ENCODE results near the gene CTTNBP2NL. TPM values are rescaled to one million over a fixed set of nuclear protein-coding genes. Genes with fewer than 3 reads are reported as not detected.

Gene CTTNBP2NL
- total and polyA plus RNA-seq, 2 experiments from 2014 or later: 10.2 to 16.4 TPM

DNA sequence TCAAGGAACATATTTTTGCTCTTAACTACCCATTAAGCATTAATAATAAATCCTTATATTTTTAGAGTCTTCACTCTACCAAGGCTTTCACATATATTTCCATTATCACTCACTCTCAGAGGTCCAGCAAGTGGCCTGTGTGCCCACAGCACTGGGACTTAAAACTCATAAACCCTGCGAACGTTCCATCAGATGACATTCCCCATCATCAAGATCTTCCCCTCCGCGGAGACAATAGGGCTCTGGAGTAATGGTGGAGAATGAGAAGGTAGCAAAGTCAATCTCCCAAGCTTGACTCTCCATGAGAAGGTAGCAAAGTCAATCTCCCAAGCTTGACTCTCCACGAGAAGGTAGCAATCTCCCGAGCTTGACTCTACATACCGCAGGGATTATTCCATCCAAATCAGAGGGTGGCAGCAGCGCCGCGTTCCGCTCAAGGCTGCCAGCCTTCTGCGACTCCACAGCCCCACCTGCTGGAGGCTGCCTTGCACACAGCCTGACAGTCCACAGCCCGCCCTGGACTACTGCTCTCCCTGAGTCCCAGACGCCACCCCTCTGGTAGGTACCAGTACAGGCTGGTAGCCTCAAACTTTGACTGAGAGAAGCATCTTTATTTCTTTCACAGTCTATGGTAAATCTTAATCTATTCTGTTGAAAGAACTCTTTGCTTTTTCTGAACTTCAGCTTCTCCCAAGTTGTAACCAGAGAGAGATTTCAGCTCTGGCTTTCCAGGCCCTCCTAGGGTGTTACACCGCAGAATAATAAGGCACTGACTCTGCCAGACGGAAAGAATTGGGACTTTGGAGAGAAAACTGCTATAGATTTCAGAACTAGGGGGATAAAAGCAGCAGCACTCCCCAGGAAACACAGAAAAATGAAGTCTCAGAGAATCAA, 26.4 kb upstream of the CTTNBP2NL start:
- no peaks in the 10 kb centered on the region for H4K20me1 ChIP-seq (ENCODE audit: insufficient read depth, poor library complexity, severe bottlenecking)
- H3K4me1 ChIP-seq (ENCODE audit: insufficient read depth): peaks cover 8% of the 10 kb centered on the region
- peaks cover 12% of the 10 kb centered on the region for H3K27me3 ChIP-seq
- no peak overlapping the region for H3K27ac ChIP-seq
- H3K36me3 ChIP-seq (replicated peaks; ENCODE audit: insufficient read depth, low read depth): no peaks in the 10 kb centered on the region
- 27% methylated on average over 16 of the region's 16 CpGs for WGBS (ENCODE audit: low lambda C conversion rate, missing lambda C conversion rate)
- no peak overlapping the region for H2AFZ ChIP-seq
- H3K4me2 ChIP-seq: peak overlapping the region; percentile 7
- H3K9me3 ChIP-seq (ENCODE audit: low read depth): no peaks in the 10 kb centered on the region
- no peaks in the 10 kb centered on the region for H3K9me2 ChIP-seq (replicated peaks; ENCODE audit: insufficient read depth)
- DNase-seq (ENCODE audit: low spot score): peak; percentile 94
- no peaks in the 10 kb centered on the region for H3K79me2 ChIP-seq
- TF ChIP-seq EZH2phosphoT487 (IDR thresholded peaks at IDR 0.05; ENCODE audit: low read depth, severe bottlenecking, unreplicated experiment): no peak
- TF ChIP-seq, protein P1, sequence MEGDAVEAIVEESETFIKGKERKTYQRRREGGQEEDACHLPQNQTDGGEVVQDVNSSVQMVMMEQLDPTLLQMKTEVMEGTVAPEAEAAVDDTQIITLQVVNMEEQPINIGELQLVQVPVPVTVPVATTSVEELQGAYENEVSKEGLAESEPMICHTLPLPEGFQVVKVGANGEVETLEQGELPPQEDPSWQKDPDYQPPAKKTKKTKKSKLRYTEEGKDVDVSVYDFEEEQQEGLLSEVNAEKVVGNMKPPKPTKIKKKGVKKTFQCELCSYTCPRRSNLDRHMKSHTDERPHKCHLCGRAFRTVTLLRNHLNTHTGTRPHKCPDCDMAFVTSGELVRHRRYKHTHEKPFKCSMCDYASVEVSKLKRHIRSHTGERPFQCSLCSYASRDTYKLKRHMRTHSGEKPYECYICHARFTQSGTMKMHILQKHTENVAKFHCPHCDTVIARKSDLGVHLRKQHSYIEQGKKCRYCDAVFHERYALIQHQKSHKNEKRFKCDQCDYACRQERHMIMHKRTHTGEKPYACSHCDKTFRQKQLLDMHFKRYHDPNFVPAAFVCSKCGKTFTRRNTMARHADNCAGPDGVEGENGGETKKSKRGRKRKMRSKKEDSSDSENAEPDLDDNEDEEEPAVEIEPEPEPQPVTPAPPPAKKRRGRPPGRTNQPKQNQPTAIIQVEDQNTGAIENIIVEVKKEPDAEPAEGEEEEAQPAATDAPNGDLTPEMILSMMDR (IDR thresholded peaks at IDR 0.05; ENCODE audit: poor library complexity): peak; percentile 96
- H3K4me3 ChIP-seq: no peak overlapping the region

GRCh38 chr1:112370996-112371395, 25.0 kb upstream of the CTTNBP2NL start:
- H3K9me3 ChIP-seq (ENCODE audit: low read depth): no peaks in the 10 kb centered on the region
- TF ChIP-seq EZH2 (IDR thresholded peaks at IDR 0.05; ENCODE audit: borderline replicate concordance) (no peak), EZH2phosphoT487 (IDR thresholded peaks at IDR 0.05; ENCODE audit: low read depth, severe bottlenecking, unreplicated experiment) (no peak)
- TF ChIP-seq, protein P1 (IDR thresholded peaks at IDR 0.05; ENCODE audit: poor library complexity): no peak
- no peak overlapping the region for H3K4me3 ChIP-seq
- 47% methylated on average over 4 of the region's 4 CpGs for WGBS (ENCODE audit: low lambda C conversion rate, missing lambda C conversion rate)
- no peaks in the 10 kb centered on the region for H3K36me3 ChIP-seq (replicated peaks; ENCODE audit: insufficient read depth, low read depth)
- H3K79me2 ChIP-seq: no peaks in the 10 kb centered on the region
- H3K27me3 ChIP-seq: peaks cover 12% of the 10 kb centered on the region
- no peak overlapping the region for H3K27ac ChIP-seq
- no peak overlapping the region for H2AFZ ChIP-seq
- H4K20me1 ChIP-seq (ENCODE audit: insufficient read depth, poor library complexity, severe bottlenecking): no peaks in the 10 kb centered on the region
- no peak for DNase-seq (ENCODE audit: low spot score)
- H3K4me2 ChIP-seq: no peak overlapping the region
- H3K9me2 ChIP-seq (replicated peaks; ENCODE audit: insufficient read depth): no peaks in the 10 kb centered on the region
- H3K4me1 ChIP-seq (ENCODE audit: insufficient read depth): peaks cover 8% of the 10 kb centered on the region

DNA sequence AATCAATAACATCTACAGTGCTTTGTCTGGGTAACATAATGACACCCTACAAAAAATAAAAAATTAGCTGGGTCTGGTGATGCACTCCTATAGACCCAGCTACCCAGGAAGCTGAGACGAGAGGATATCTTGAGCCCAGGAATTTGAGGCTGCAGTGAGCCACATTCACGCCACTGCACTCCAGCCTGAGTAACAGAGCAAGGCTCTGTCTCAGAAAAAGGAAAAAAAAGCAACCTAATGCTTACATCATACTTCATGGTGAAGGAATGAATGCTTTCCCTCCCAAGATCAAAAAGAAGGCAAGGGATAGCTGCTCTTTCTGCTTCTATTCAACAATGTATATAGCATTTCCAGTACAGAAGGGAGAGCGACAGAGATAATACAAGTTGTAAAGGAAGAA, 24.2 kb upstream of the CTTNBP2NL start:
- Histone ChIP-seq H3K4me1 (ENCODE audit: insufficient read depth) (peaks cover 8% of the 10 kb centered on the region), H2AFZ (no peak overlapping the region), H3K4me3 (no peak overlapping the region), H3K4me2 (no peak overlapping the region), H3K79me2 (no peaks in the 10 kb centered on the region), H3K27ac (no peak overlapping the region), H4K20me1 (ENCODE audit: insufficient read depth, poor library complexity, severe bottlenecking) (no peaks in the 10 kb centered on the region), H3K9me3 (ENCODE audit: low read depth) (no peaks in the 10 kb centered on the region), H3K9me2 (replicated peaks; ENCODE audit: insufficient read depth) (no peaks in the 10 kb centered on the region), H3K36me3 (replicated peaks; ENCODE audit: insufficient read depth, low read depth) (no peaks in the 10 kb centered on the region), H3K27me3 (peaks cover 12% of the 10 kb centered on the region)
- TF ChIP-seq EZH2 (IDR thresholded peaks at IDR 0.05; ENCODE audit: borderline replicate concordance) (no peak), EZH2phosphoT487 (IDR thresholded peaks at IDR 0.05; ENCODE audit: low read depth, severe bottlenecking, unreplicated experiment) (no peak)
- TF ChIP-seq, protein P1 (IDR thresholded peaks at IDR 0.05; ENCODE audit: poor library complexity): no peak
- no peak for DNase-seq (ENCODE audit: low spot score)
- 63% methylated on average over 3 of the region's 3 CpGs for WGBS (ENCODE audit: low lambda C conversion rate, missing lambda C conversion rate)
